Stimulated activated naive CD8-positive, alpha-beta T cell treated with anti-CD3 and anti-CD28 coated beads, Interleukin-15, amount 100 ng/mL, for 72 hours (primary cell): Measurements from ENCODE around the gene GSTT2B.
"Not testable (repeated sequence)": the region's sequence is repeated elsewhere in the genome, so short reads cannot be mapped to it uniquely, and the experiment has no call there.

ENCODE experiments used
- ATAC-seq: fragments of 150-1000 bp; cut with Tn5 transposase; 2 replicates; pipeline ENCODE4 v1.10.0; 2021; ENCODE audit warnings: mild to moderate bottlenecking, moderate library complexity
- DNase-seq, 2 donors: peaks; one replicate each; pipeline ENCODE4 v3.0.0; 2021 to 2022
- H3K27ac Mint-ChIP-seq, 2 donors: one replicate each; pipeline ENCODE4 v1.8.0; 2022; ENCODE audit warnings: mild to moderate bottlenecking in 2 of 2, mixed read lengths in 2 of 2, moderate library complexity in 2 of 2
- H3K27me3 Mint-ChIP-seq: one replicate; pipeline ENCODE4 v1.8.0; 2022; ENCODE audit warnings: mixed read lengths
- H3K4me1 Mint-ChIP-seq: one replicate; pipeline ENCODE4 v1.8.0; 2022; ENCODE audit warnings: mild to moderate bottlenecking, mixed read lengths
- H3K4me3 Mint-ChIP-seq, 2 donors: one replicate each; pipeline ENCODE4 v1.8.0; 2022; ENCODE audit warnings: mild to moderate bottlenecking in 2 of 2, mixed read lengths in 2 of 2, moderate library complexity in 1 of 2
- H3K9me3 Mint-ChIP-seq, 2 donors: one replicate each; pipeline ENCODE4 v1.8.0; 2022; ENCODE audit warnings: mixed read lengths in 2 of 2

Gene GSTT2B

GRCh38 chr22:23997092-23997491 lies 36.1 kb upstream of the GSTT2B start:
- DNase-seq (no peak), ATAC-seq (no peak)
- H3K27ac Mint-ChIP-seq, result no peak overlapping the region
- no peak overlapping the region for H3K4me3 Mint-ChIP-seq
- peaks cover 5% of the 10 kb centered on the region for H3K4me1 Mint-ChIP-seq
- H3K27me3 Mint-ChIP-seq, result no peaks in the 10 kb centered on the region
- no peaks in the 10 kb centered on the region for H3K9me3 Mint-ChIP-seq

DNA sequence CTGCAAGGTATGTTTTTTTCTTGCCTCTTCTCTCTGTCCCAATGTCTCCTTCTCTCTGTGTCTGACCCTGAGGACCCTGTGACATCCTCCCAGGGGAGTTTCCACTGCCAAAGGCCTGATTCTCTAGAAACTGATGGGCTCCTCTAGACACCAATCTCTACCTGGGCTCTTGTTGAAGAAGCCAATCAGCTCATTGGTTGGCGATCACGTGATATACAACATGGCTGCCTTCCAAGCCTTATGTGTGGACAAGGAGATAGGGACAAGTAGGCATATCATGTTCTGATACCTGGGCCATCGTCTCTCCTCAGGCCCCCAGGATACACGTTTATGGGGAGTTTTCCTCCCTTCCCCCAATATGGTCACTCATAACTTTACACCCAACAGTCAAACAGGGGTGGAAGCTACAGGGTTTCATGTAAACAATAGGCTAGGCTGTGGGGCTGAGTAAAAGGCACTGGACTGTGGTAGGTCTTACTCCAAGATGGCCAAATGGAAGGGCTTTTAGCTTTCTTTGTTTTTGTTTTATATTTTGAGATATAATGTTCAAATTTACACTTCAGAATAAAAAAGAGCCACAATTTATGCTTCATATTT lies 32.7 kb upstream of the GSTT2B start:
- DNase-seq, ATAC-seq, H3K9me3 Mint-ChIP-seq: not testable (repeated sequence)

GRCh38 chr22:23993080-23993479 lies 32.1 kb upstream of the GSTT2B start:
- H3K27me3 Mint-ChIP-seq, H3K27ac Mint-ChIP-seq, DNase-seq, H3K9me3 Mint-ChIP-seq, H3K4me1 Mint-ChIP-seq, H3K4me3 Mint-ChIP-seq, ATAC-seq: not testable (repeated sequence)

More for the DNA sequence above, 32.7 kb upstream of the GSTT2B start:
- H3K27me3 Mint-ChIP-seq, H3K4me3 Mint-ChIP-seq, H3K4me1 Mint-ChIP-seq: not testable (repeated sequence)
- peak overlapping the region in 1 of 2 donors; percentile 64 for H3K27ac Mint-ChIP-seq

DNA sequence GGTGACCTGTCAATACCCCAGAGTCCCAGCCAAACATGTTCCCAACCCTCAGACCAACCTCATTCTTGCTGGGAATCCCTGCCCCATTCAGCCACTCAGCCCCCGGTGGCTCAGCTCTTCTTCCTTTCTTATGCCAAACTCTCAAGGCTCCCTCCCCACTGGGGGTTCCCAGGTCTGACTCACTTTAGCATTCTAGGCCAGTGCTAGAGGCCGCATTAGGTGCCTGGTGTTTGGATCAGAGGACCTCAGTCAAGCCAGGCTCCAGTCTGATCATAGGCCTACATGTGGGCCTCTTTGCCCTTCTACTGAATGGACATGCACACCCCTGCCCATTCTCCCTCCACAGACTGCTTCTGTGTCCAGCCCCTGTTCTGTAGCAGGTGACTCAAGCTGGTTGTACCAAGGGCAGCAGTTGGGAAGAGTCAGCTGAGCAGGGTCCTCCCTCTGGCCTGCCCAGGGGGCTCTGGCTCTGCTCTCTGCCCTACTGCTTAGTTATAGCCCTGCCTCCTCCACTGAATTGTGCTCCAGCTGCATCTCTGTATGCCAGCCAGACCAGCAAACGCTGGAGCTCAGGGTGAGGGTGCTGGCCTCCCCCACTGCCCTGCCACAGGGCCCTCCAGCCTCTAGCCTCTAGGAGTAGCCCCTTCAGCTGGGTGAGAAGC lies 28.7 kb upstream of the GSTT2B start:
- H3K27me3 Mint-ChIP-seq, H3K4me3 Mint-ChIP-seq, H3K9me3 Mint-ChIP-seq, DNase-seq, H3K4me1 Mint-ChIP-seq: not testable (repeated sequence)
- H3K27ac Mint-ChIP-seq, result peak overlapping the region; percentile 80 to 92
- ATAC-seq, result peak; percentile 39

DNA sequence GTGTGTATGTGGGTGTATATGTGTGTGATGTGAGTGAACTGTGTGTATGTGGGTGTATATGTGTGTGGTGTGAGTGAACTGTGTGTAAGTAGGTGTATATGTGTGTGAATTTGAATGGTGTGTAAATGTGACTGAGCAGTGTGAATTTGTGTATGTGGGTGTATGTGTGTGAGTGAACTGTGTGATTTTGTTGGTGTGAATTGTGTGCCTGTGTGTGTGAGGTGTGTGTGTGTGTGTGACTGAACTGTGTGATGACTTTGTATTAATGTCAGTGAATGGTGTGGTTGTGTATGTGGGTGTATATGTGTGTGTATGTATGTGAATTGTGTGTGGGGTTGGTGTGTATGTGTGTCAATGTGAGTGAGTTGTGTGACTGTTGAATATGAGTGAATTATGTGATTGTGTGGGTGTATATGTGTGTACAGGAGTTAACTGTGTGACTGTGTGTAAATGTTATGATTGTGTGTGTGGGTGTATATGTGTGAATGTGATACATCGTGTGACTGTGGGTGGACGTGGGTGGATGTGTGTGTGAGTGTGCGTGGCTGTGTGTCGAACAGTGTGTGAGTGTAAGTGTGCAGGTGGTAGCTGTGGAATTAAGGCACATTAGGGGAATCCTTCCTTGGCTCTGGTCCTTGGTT lies 25.7 kb upstream of the GSTT2B start:
- H3K4me1 Mint-ChIP-seq, result peaks cover 11% of the 10 kb centered on the region
- H3K4me3 Mint-ChIP-seq, H3K27me3 Mint-ChIP-seq: not testable (repeated sequence)

GRCh38 chr22:23986089-23986488 lies 25.1 kb upstream of the GSTT2B start:
- H3K4me3 Mint-ChIP-seq, H3K9me3 Mint-ChIP-seq, DNase-seq, H3K27me3 Mint-ChIP-seq, ATAC-seq: not testable (repeated sequence)
- H3K27ac Mint-ChIP-seq, result peak overlapping the region in 1 of 2 donors; percentile 1
- H3K4me1 Mint-ChIP-seq, result peaks cover 11% of the 10 kb centered on the region

More for the DNA sequence above, 25.7 kb upstream of the GSTT2B start:
- H3K27ac Mint-ChIP-seq, H3K9me3 Mint-ChIP-seq, DNase-seq, ATAC-seq: not testable (repeated sequence)

- Mint-ChIP-seq H3K27me3 (no peaks in the 10 kb centered on the region), H3K4me3 (no peak overlapping the region), H3K9me3 (no peaks in the 10 kb centered on the region), H3K27ac (no peak overlapping the region), H3K4me1 (peaks cover 11% of the 10 kb centered on the region)
- ATAC-seq, result peak; percentile 90
- peak; percentile 42 to 52 for DNase-seq
Measured at GRCh38 chr22:23984430-23984829, 23.4 kb upstream of the GSTT2B start.

DNA sequence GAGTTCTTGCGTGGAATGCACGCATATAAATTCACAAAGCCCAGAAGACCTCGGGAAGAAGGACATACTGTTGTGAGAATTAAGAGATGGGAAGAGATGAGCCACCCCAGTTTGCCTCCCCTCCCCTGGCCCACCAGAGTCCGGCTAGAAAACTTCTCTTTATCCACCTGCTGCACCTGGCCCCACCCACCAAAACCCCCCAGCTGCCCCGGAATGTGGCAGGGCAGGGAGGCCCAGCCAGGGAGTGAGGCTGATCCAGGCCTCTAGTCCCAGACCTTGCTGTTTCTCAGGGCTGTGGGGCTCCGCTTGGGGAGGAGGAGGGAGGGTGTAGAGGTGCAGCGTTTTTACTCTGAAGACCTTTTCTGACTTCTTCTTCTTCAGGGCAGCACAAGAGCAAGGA lies 19.6 kb upstream of the GSTT2B start:
- not testable (repeated sequence) for H3K27me3 Mint-ChIP-seq, H3K9me3 Mint-ChIP-seq, H3K4me1 Mint-ChIP-seq, H3K4me3 Mint-ChIP-seq, ATAC-seq, DNase-seq, H3K27ac Mint-ChIP-seq

- ATAC-seq, H3K9me3 Mint-ChIP-seq, H3K27me3 Mint-ChIP-seq, H3K27ac Mint-ChIP-seq, H3K4me3 Mint-ChIP-seq, DNase-seq, H3K4me1 Mint-ChIP-seq: not testable (repeated sequence)
Measured at GRCh38 chr22:23979557-23980240, 18.7 kb upstream of the GSTT2B start, which contains the start of gene GSTT2. Gene GSTT2 (plus strand): TSS chr22:23980134.

- not testable (repeated sequence) for H3K27me3 Mint-ChIP-seq, H3K4me3 Mint-ChIP-seq, H3K9me3 Mint-ChIP-seq, ATAC-seq, H3K4me1 Mint-ChIP-seq, H3K27ac Mint-ChIP-seq, DNase-seq
Measured at GRCh38 chr22:23977304-23977703, 16.3 kb upstream of the GSTT2B start.

DNA sequence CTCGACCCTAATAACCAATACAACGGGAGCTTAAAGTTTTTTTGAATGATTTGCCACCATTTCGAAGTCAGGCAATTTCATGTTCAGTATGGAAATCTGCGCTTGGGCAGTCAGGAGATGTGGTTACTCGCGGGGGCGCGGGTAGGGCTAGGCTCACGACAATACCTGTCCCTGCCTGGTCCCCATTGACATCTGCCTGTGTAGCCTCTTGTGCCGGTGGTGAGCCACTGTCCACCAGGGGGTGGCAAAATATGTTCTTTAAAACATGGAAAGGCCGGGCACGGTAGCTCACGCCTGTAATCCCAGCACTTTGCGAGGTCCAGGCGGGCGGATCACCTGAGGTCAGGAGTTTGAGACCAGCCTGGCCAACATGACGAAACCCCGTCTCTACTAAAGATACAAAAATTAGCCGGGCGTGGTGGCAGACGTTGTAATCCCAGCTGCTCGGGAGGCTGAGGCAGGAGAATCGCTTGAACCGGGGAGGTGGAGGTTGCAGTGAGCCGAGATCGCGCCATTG lies 13.9 kb upstream of the GSTT2B start:
- not testable (repeated sequence) for H3K4me3 Mint-ChIP-seq, H3K9me3 Mint-ChIP-seq, H3K27me3 Mint-ChIP-seq, H3K27ac Mint-ChIP-seq, DNase-seq
- H3K4me1 Mint-ChIP-seq, result peaks cover 22% of the 10 kb centered on the region
- ATAC-seq, result peak; percentile 73

- not testable (repeated sequence) for DNase-seq, H3K27ac Mint-ChIP-seq, H3K27me3 Mint-ChIP-seq, H3K4me3 Mint-ChIP-seq, H3K9me3 Mint-ChIP-seq
- peaks cover 27% of the 10 kb centered on the region for H3K4me1 Mint-ChIP-seq
- peak; percentile 96 for ATAC-seq
Measured at GRCh38 chr22:23974345-23974744, 13.3 kb upstream of the GSTT2B start, which contains the start of gene DDT. Gene DDT (minus strand): TSS chr22:23974441. CDS start chr22:23974414, 27 bp downstream.

DNA sequence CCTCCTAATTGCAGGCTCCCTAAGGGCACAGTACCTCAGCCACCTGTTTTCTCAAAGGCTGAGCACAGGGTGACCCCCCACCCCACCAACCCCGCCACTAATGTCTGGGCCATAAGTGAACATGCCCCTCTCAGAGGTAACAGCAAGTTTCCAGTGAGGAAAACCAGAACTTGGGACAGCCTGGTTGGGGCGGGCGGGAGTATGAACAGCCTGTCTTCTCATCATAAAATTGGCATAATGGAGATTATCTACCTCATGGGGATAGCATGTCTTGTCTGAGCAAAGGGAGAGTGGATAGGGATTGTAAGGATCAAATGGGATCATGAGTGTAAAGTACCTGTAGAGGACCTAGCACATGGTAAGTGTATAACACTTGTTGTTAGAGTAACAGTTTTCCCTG lies 10.9 kb upstream of the GSTT2B start:
- H3K9me3 Mint-ChIP-seq, H3K27ac Mint-ChIP-seq, ATAC-seq, DNase-seq, H3K27me3 Mint-ChIP-seq: not testable (repeated sequence)
- H3K4me1 Mint-ChIP-seq, result peaks cover 33% of the 10 kb centered on the region
- peak overlapping the region in 1 of 2 donors; percentile 13 for H3K4me3 Mint-ChIP-seq

DNA sequence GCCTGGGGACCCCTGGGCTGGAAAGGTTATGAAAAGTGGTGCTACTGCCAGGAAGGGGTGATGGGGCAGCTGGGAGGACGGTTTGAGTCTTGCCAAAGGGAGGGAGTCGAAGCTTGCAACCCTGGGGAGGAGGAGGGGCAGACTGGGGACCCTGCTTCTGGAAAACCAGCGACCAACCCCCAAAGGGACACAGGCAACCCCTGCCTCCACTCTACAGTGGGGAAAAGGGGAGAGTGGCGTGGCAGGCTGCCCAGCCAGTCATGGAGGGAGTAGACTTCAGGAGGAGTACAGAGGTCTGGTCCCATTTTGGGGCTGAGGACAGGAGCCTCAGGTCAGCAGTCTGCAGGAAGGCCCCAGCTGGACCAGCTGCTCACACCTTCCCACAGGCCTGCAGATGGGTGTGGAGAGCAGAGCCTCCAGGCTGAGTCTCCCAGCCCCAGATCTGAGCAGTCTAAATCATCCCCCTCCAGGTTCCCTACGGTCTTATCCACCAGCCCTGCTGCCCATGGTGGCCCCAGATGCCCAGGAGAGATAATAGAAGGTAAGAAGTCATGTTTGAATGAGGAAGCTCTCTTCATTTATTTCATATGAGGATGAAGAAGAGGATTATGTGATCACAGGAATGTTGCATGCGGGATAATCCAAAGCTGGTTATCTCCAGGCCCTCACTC lies 10.0 kb upstream of the GSTT2B start:
- no peak for DNase-seq
- Mint-ChIP-seq H3K4me1 (peaks cover 33% of the 10 kb centered on the region), H3K4me3 (peak overlapping the region in 1 of 2 donors; percentile 32), H3K9me3 (no peaks in the 10 kb centered on the region), H3K27ac (no peak overlapping the region), H3K27me3 (no peaks in the 10 kb centered on the region)
- no peak for ATAC-seq

GRCh38 chr22:23970201-23970641 lies 9.2 kb upstream of the GSTT2B start:
- Mint-ChIP-seq H3K4me3 (peak overlapping the region; percentile 0 to 18), H3K27ac (no peak overlapping the region), H3K4me1 (peaks cover 33% of the 10 kb centered on the region), H3K27me3 (no peaks in the 10 kb centered on the region), H3K9me3 (no peaks in the 10 kb centered on the region)
- DNase-seq, result no peak
- ATAC-seq, result no peak
